Chondrocyte (in vitro differentiated cells): ENCODE data around the gene ANO9. TPM values are rescaled to one million over a fixed set of nuclear protein-coding genes. Genes with fewer than 3 reads are reported as not detected.
"Not testable (repeated sequence)": the region's sequence is repeated elsewhere in the genome, so short reads cannot be mapped to it uniquely, and the experiment has no call there.

ENCODE experiments used
- DNase-seq: peaks from one replicate; pipeline ENCODE4 v3.0.0; 2021; ENCODE audit warnings: mixed read lengths, low spot score
- H3K27ac Mint-ChIP-seq: one replicate; pipeline ENCODE4 v1.8.0; 2021; ENCODE audit warnings: mild to moderate bottlenecking, moderate library complexity, mixed read lengths; ENCODE audit not compliant: unreplicated experiment
- H3K27me3 Mint-ChIP-seq: 2 replicates; pipeline ENCODE4 v1.8.0; 2021; ENCODE audit warnings: low read depth, mixed read lengths
- H3K36me3 Mint-ChIP-seq: 2 replicates; pipeline ENCODE4 v1.8.0; 2021; ENCODE audit warnings: low read depth, mixed read lengths
- H3K4me1 Mint-ChIP-seq: 2 replicates; pipeline ENCODE4 v1.8.0; 2021; ENCODE audit warnings: low read depth, mild to moderate bottlenecking, mixed read lengths
- H3K4me3 Mint-ChIP-seq: one replicate; pipeline ENCODE4 v1.8.0; 2021; ENCODE audit warnings: mild to moderate bottlenecking, moderate library complexity, mixed read lengths; ENCODE audit not compliant: unreplicated experiment
- H3K9me3 Mint-ChIP-seq: 2 replicates; pipeline ENCODE4 v1.8.0; 2021; ENCODE audit warnings: low read depth, mixed read lengths
- CTCF ChIP-seq: fragments of 200-600 bp; sonication (generic); IDR thresholded peaks from 2 replicates; pipeline ENCODE4 v1.5.0; 2021; ENCODE audit warnings: antibody characterized with exemption, mild to moderate bottlenecking, moderate library complexity
- total RNA-seq: library from RNA; stranded (reverse); gene quantifications from 3 replicates; pipeline ENCODE4 v1.2.1, GENCODE V29; 2021

Gene ANO9
- total RNA-seq, 1 donor from 2014 or later = not detected

GRCh38 chr11:414318-414857 lies 27.4 kb downstream of the ANO9 start:
- no peak overlapping the region for H3K27ac Mint-ChIP-seq
- TF ChIP-seq CTCF = no peak
- H3K4me3 Mint-ChIP-seq = no peak overlapping the region
- H3K9me3 Mint-ChIP-seq = no peaks in the 10 kb centered on the region
- H3K36me3 Mint-ChIP-seq = no peaks in the 10 kb centered on the region
- DNase-seq = no peak
- H3K4me1 Mint-ChIP-seq = peaks cover 7% of the 10 kb centered on the region
- no peaks in the 10 kb centered on the region for H3K27me3 Mint-ChIP-seq

- no peak overlapping the region for H3K27ac Mint-ChIP-seq
- H3K4me3 Mint-ChIP-seq = no peak overlapping the region
- no peaks in the 10 kb centered on the region for H3K27me3 Mint-ChIP-seq
- no peak for TF ChIP-seq CTCF
- H3K36me3 Mint-ChIP-seq = no peaks in the 10 kb centered on the region
- peaks cover 7% of the 10 kb centered on the region for H3K4me1 Mint-ChIP-seq
- DNase-seq = no peak
- H3K9me3 Mint-ChIP-seq = no peaks in the 10 kb centered on the region
These were observed 28.4 kb downstream of the ANO9 start for GRCh38 chr11:413120-414081.

- no peak overlapping the region for H3K4me3 Mint-ChIP-seq
- H3K27me3 Mint-ChIP-seq = no peaks in the 10 kb centered on the region
- H3K27ac Mint-ChIP-seq = no peak overlapping the region
- H3K36me3 Mint-ChIP-seq = no peaks in the 10 kb centered on the region
- TF ChIP-seq CTCF = no peak
- no peaks in the 10 kb centered on the region for H3K9me3 Mint-ChIP-seq
- no peak for DNase-seq
- H3K4me1 Mint-ChIP-seq = peaks cover 7% of the 10 kb centered on the region
These were observed 29.1 kb downstream of the ANO9 start for GRCh38 chr11:412641-413119.

- not testable (repeated sequence) for H3K4me1 Mint-ChIP-seq, H3K36me3 Mint-ChIP-seq, H3K27me3 Mint-ChIP-seq, H3K27ac Mint-ChIP-seq, H3K4me3 Mint-ChIP-seq, DNase-seq, H3K9me3 Mint-ChIP-seq
These were observed 30.3 kb downstream of the ANO9 start for GRCh38 chr11:411520-411919.

GRCh38 chr11:410711-411110 lies 31.1 kb downstream of the ANO9 start:
- H3K27me3 Mint-ChIP-seq, H3K4me3 Mint-ChIP-seq, H3K9me3 Mint-ChIP-seq, H3K4me1 Mint-ChIP-seq, H3K27ac Mint-ChIP-seq, DNase-seq, H3K36me3 Mint-ChIP-seq: not testable (repeated sequence)

- no peak for DNase-seq
- H3K27ac Mint-ChIP-seq = no peak overlapping the region
- no peaks in the 10 kb centered on the region for H3K9me3 Mint-ChIP-seq
- H3K4me3 Mint-ChIP-seq = no peak overlapping the region
- no peaks in the 10 kb centered on the region for H3K36me3 Mint-ChIP-seq
- no peaks in the 10 kb centered on the region for H3K27me3 Mint-ChIP-seq
- peaks cover 10% of the 10 kb centered on the region for H3K4me1 Mint-ChIP-seq
- no peak for TF ChIP-seq CTCF
These were observed 32.0 kb downstream of the ANO9 start for GRCh38 chr11:409600-410483.
